GM18499 (cell line): ENCODE results near the gene FCHSD2.
"Not testable (repeated sequence)": the region's sequence is repeated elsewhere in the genome, so short reads cannot be mapped to it uniquely, and the experiment has no call there.

ENCODE experiments used
- ATAC-seq: cut with Tn5 transposase; IDR thresholded peaks from one replicate; pipeline ENCODE4 v1.9.1; 2021; ENCODE audit warnings: moderate number of reproducible peaks; ENCODE audit not compliant: insufficient read depth, unreplicated experiment

The FCHSD2 gene

DNA sequence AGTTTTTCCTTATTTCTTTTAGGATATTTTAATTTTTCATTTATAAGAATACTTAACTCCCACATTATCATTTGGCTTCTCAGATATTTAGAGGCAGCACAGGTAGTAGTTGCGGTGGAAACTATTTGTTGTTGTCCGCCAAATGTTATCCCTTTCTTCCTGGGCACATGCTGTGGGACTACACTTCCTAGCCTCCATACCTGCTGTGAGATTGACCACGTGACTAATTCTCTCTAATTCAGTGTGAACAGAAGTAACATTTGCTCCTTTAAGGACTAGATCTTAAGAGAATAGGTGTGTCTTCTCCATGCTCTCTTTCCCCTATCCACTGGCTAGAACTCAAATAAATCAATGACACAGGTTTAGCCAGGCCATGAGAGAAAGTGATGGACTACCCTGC, 191.4 kb downstream of the FCHSD2 start:
- no peak for ATAC-seq

DNA sequence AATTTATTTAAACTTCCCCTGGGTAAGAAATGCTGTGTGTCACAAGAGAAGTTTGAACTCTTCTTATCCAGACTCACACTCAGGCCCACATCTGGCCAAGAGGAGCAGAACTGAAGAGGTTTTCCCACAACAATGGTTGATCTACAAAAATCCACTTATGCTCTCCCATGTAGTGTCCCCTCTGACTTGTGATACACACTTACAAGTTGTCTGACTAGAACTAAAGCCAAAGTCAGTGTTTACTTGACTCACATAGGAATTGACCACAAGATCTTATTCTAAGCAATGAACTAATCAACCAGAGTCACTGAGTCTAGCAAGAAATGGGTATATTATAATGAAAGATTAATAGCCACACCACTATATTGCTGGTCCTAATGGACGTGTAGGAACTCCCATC, 194.9 kb downstream of the FCHSD2 start:
- no peak for ATAC-seq

- ATAC-seq: no peak
These were observed 198.5 kb downstream of the FCHSD2 start for GRCh38 chr11:72943664-72944063.

- no peak for ATAC-seq
These were observed 201.7 kb downstream of the FCHSD2 start for GRCh38 chr11:72940417-72940816.

DNA sequence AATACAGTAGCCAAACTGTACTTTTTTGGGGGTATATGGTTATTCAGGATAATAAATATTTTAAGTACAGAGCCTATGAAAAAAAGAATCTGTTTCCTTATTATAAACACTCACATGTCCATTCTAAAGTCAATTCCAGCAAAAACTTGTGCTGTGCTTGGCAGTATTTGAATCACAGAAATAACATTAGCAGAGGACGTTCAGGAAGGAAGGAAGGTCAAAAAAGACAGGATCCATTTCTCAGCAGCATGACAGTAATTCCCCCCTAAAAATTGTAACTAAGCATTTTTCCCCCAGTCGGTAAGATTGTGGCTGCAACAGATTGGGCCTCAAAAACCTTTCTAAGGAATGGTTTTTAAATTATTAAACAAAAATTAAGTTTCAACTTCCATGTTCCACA, 203.1 kb downstream of the FCHSD2 start:
- ATAC-seq: no peak

GRCh38 chr11:72937439-72937838, 204.7 kb downstream of the FCHSD2 start:
- ATAC-seq: no peak

- ATAC-seq: no peak
These were observed 206.4 kb downstream of the FCHSD2 start for GRCh38 chr11:72935700-72936099.

GRCh38 chr11:72932132-72932570, 210.0 kb downstream of the FCHSD2 start:
- ATAC-seq: no peak

- ATAC-seq: no peak
These were observed 212.1 kb downstream of the FCHSD2 start for GRCh38 chr11:72930008-72930407.

DNA sequence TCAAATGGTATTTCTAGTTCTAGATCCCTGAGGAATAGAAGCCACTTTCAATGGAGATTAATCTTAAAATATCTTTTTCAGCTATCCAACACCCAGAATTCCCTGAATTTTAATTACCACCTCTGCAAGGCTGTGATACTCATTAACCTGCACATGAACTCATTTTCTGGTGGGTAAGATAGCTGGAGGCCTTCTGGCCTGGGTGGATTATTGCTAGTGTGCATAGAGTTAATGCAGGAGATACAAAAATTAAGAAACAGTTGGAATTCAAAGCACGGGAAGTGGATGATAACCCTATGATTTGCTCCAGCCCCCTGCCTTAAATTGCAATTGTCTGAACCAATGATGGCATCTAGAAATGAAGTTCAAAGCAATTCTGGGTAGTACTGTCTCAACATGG, 212.9 kb downstream of the FCHSD2 start:
- ATAC-seq: no peak

GRCh38 chr11:72927380-72927779, 214.7 kb downstream of the FCHSD2 start:
- ATAC-seq: no peak

DNA sequence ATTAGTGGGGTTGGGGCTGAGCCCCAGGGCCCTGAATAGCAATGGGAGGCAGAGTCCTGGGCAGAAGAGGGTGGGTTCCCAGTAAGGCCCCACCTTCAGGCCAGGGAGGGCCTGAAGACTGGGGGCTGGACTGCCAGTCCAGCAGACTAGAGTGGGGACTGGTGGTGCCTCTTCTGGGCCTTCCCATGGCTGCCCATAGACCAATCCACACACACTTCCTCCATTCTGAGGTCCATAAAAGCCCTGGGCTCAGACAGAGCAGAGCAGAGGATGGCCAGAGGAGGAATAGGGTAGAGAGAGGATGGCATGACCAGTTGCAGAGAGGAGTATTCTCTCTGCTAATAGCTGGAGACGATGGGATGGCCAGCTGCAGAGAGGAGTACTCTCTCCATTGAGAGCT, 216.0 kb downstream of the FCHSD2 start:
- no peak for ATAC-seq

DNA sequence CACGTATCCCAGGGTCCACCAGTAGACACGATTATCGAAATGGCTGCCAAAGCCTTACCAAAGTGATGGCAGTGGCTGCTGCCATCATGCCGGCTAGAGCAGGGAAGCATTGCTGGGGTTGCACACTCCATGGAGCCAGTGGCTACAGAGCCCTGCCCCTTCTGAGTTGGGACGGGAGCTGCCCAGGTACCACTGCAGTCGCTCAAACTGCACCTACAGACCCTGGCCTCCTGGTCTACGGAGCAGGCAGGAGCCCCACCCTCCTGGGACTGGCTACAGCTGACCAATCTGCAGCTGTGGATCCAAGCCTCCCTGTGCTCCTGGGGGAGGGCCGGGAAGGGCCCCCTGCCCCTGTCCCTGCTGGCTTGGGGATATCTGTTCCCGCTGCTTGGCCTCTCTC, 216.5 kb downstream of the FCHSD2 start:
- no peak for ATAC-seq

GRCh38 chr11:72924568-72925190, 217.4 kb downstream of the FCHSD2 start:
- no peak for ATAC-seq

- no peak for ATAC-seq
These were observed 220.9 kb downstream of the FCHSD2 start for GRCh38 chr11:72921028-72921716.

DNA sequence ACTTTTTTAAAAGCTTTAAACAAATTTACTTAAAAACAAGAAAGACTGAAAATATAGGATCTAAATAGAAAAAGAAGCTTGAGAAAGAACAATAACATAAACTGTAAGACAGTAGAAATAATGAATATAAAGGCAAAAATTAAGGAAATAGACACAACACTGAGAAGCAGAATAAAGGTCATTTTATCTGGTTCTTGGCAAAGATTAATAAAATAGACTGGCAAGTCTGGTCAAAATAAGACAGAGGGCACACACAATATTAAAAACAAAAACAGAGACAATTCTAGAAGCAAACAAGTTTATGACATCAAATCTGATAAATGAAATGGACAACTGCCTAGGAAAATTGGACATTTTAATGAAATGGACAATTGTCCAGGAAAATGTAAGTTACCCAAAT, 222.1 kb downstream of the FCHSD2 start:
- ATAC-seq: no peak

DNA sequence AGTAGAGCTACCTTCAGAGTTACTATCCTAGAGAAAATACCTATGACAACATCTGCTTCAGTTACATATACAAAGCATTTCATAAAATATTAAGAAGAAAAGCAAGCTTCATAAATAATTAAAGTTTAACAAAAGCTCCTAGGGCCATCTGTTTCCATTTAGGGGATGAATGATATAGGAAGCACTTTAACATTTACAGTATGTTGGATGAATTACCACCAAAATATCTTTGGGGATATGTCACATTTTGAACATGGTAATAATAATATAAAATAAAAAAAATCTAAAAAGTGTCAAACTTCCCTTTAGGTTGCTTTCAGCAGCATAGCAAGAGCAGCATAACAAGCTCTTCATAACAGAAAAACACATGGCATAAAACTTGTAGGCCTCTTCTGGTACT, 223.3 kb downstream of the FCHSD2 start:
- ATAC-seq: no peak

GRCh38 chr11:72912253-72912652, 229.9 kb downstream of the FCHSD2 start:
- no peak for ATAC-seq

- not testable (repeated sequence) for ATAC-seq
These were observed 232.3 kb downstream of the FCHSD2 start for GRCh38 chr11:72909558-72910388.

GRCh38 chr11:72908032-72908676, 234.0 kb downstream of the FCHSD2 start:
- no peak for ATAC-seq

GRCh38 chr11:72904016-72904415, 238.1 kb downstream of the FCHSD2 start:
- no peak for ATAC-seq
